GM13977 (cell line): Measurements from ENCODE around the gene LRRC53.

Experiments
- DNase-seq: peaks from one replicate; pipeline ENCODE4 v3.0.0; 2012; ENCODE audit warnings: low spot score
- in situ Hi-C: fragments of 300-500 bp; cut with MboI; formaldehyde crosslinking; loops from one replicate; pipeline ENCODE4 v1.12.0; 2022; ENCODE audit warnings: low sequenced_read_pairs, low pct_unique_long_range_greater_than_20kb, mixed read lengths, inconsistent platforms; ENCODE audit not compliant: unreplicated experiment
- TF ChIP-seq, protein P1 (sequence below): IDR thresholded peaks from 2 replicates; pipeline ENCODE4 v1.5.1; 2012; ENCODE audit warnings: mild to moderate bottlenecking, control low read depth; ENCODE audit not compliant: insufficient read depth; ENCODE audit errors: extremely low read depth, missing control alignments

Gene LRRC53

GRCh38 chr1:74502432-74502831, 10.0 kb downstream of the LRRC53 start:
- in situ Hi-C loops = no loop called here
- TF ChIP-seq, protein P1, sequence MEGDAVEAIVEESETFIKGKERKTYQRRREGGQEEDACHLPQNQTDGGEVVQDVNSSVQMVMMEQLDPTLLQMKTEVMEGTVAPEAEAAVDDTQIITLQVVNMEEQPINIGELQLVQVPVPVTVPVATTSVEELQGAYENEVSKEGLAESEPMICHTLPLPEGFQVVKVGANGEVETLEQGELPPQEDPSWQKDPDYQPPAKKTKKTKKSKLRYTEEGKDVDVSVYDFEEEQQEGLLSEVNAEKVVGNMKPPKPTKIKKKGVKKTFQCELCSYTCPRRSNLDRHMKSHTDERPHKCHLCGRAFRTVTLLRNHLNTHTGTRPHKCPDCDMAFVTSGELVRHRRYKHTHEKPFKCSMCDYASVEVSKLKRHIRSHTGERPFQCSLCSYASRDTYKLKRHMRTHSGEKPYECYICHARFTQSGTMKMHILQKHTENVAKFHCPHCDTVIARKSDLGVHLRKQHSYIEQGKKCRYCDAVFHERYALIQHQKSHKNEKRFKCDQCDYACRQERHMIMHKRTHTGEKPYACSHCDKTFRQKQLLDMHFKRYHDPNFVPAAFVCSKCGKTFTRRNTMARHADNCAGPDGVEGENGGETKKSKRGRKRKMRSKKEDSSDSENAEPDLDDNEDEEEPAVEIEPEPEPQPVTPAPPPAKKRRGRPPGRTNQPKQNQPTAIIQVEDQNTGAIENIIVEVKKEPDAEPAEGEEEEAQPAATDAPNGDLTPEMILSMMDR = no peak
- DNase-seq = peak; percentile 12

DNA sequence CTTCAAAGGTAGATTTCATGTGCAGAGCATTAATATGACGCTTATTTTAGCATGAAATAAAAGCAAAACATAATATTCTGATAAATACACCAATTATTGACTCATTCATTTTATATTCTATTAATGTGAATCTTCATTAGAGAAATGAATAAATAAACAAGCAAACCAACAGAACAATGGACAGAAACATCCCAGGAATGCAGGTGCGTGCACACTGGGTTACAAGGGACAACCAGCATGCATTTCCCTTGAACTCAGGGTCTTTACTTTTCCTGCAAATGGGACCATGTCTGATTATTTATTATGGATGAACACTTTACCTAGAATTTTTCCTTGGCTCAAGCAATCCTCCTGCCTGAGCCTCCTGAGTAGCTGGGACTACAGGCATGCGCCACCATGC, 13.5 kb downstream of the LRRC53 start:
- TF ChIP-seq, protein P1 = no peak
- no peak for DNase-seq
- in situ Hi-C loops = no loop called here

GRCh38 chr1:74496669-74497068, 15.7 kb downstream of the LRRC53 start:
- TF ChIP-seq, protein P1 = no peak
- no peak for DNase-seq
- in situ Hi-C loops = no loop called here

DNA sequence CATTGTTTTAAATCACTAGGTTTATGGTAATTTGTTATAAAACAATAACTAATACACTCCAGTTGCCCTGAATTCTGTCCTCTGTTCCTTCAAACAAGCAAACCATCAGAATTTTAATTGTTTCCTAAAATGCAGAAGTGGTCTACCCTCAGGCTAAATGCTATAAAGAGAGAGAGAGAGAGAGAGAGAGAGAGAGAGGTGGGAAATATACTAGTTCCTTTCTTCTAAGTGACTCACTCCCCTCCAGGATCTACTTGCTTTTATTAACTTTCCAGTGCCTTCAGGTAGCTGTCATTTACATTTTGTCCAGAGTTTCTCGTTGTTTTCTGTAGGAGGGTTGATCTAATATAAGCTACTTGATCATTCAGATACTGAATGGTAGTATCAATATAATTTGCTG, 26.4 kb downstream of the LRRC53 start:
- TF ChIP-seq, protein P1 = no peak
- DNase-seq = no peak
- in situ Hi-C loops = no loop called here

- TF ChIP-seq, protein P1 = no peak
- in situ Hi-C loops = no loop called here
- no peak for DNase-seq
Observed at GRCh38 chr1:74485622-74486021, 26.8 kb downstream of the LRRC53 start.

DNA sequence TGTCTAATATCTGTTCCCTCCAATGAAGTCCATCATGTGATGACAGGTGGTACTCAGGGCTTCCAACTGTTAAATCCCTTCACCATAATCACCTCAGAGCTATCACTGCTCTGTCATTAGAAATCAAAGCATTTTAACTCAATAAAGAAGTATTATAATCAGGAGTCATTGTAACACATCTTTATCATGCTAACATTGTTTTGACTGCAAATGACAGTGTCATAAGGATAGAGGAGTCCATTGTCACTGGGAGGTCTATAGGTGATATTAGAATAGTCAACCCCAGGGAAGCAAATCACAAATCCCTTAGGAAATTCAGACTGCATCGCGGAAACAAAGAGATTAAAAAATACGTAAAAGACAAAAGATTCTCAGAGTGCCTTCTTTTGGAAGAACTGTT, 30.8 kb downstream of the LRRC53 start:
- TF ChIP-seq, protein P1 = no peak
- in situ Hi-C loops = no loop called here
- DNase-seq = no peak

DNA sequence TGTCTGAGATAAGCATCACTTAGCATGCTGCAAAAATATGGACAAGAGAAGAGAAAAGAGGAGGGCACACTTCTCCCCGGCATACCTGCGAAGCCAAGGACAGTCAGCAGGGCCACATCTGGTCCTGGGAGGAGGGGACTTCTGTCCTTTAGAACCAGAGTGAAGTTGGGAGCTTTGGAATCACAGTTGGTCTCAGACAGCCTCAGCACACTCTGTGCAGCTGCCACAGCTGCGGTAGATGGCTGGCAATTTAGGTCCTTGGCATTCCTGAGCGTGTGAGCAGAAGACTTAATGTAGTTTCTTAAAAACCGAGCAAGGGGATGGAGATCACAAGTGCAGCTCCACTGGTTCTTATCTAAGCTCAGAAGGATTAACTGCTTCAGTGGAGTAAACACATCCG, 32.3 kb downstream of the LRRC53 start:
- no peak for DNase-seq
- in situ Hi-C loops = no loop called here
- TF ChIP-seq, protein P1 = no peak
